ENCODE data around the gene VPS72. TPM values are rescaled to one million over a fixed set of nuclear protein-coding genes. Genes with fewer than 3 reads are reported as not detected.
A peak's percentile ranks its signal among the peaks of the same experiment; 100 is the strongest.

The VPS72 gene
- total and polyA plus RNA-seq, 2 donors = 32.1 to 44.4 TPM

- H3K4me3 ChIP-seq (ENCODE audit: low read depth, low read length) = peak overlapping the region; percentile 66
- DNase-seq (ENCODE audit: extremely low spot score) = no peak
- WGBS = 4% methylated on average over 15 of the region's 15 CpGs
- peaks cover 3% of the 10 kb centered on the region for H3K4me1 ChIP-seq (ENCODE audit: insufficient read depth)
- no peaks in the 10 kb centered on the region for H3K36me3 ChIP-seq (ENCODE audit: insufficient read depth)
- H3K27ac ChIP-seq (ENCODE audit: low read depth) = no peak overlapping the region
Observed at GRCh38 chr1:151166505-151166956, 23.5 kb downstream of the VPS72 start.

- Histone ChIP-seq H3K4me1 (ENCODE audit: insufficient read depth) (peaks cover 3% of the 10 kb centered on the region), H3K36me3 (ENCODE audit: insufficient read depth) (no peaks in the 10 kb centered on the region), H3K27ac (ENCODE audit: low read depth) (peak within 1 kb of the TSS; percentile 72), H3K4me3 (ENCODE audit: low read depth, low read length) (peak within 1 kb of the TSS; percentile 66)
- WGBS = under 1% methylated on average over 38 of the region's 38 CpGs
- peak; percentile 99 for DNase-seq (ENCODE audit: extremely low spot score)
Observed at GRCh38 chr1:151165738-151166504, 24.1 kb downstream of the VPS72 start, which contains the start of the genes LYSMD1 and SCNM1. Gene LYSMD1, minus strand, starts transcription at chr1:151165902. Its CDS starts 644 bp downstream, at chr1:151165258. Gene SCNM1, plus strand, starts transcription at chr1:151166144. Its CDS starts 9 bp downstream, at chr1:151166153.

- H3K4me1 ChIP-seq (ENCODE audit: insufficient read depth) = peaks cover 3% of the 10 kb centered on the region
Observed at GRCh38 chr1:151165281-151165737, 24.7 kb downstream of the VPS72 start.

DNA sequence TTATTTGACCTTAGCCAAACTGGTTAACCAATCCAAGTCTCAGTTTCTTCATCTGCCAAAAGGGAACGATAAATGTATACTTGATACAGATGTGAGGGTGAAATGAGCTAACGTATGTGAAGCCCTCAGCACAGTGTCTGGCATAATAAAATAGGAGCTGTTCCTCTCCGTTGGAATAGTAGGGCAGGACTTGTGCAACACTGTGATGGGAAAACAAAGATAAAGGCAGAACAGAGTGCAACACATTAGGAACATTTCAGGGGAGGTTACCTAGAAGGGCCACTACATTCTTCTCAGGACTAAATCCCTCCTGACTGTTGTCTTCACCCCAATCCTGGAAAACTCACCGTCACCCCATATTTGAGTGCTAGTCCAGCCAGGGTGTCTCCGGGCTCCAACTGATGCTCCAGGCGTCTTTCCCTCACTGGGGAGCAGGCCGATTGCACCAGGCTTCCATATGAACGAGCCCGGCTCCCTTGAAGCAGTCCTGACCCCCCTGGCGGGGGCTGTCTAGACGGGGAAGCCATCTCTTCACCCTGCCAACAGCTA is 25.2 kb downstream of the VPS72 start:
- no peak for DNase-seq (ENCODE audit: extremely low spot score)
- Histone ChIP-seq H3K27ac (ENCODE audit: low read depth) (peak overlapping the region; percentile 72), H3K4me1 (ENCODE audit: insufficient read depth) (peaks cover 3% of the 10 kb centered on the region), H3K4me3 (ENCODE audit: low read depth, low read length) (peak overlapping the region; percentile 50), H3K36me3 (ENCODE audit: insufficient read depth) (no peaks in the 10 kb centered on the region)
- WGBS = 16% methylated on average over 11 of the region's 11 CpGs

More at GRCh38 chr1:151165281-151165737, 24.7 kb downstream of the VPS72 start:
- Histone ChIP-seq H3K4me3 (ENCODE audit: low read depth, low read length) (peak overlapping the region; percentile 50), H3K27ac (ENCODE audit: low read depth) (peak overlapping the region; percentile 72), H3K36me3 (ENCODE audit: insufficient read depth) (no peaks in the 10 kb centered on the region)
- WGBS = 3% methylated on average over 15 of the region's 15 CpGs
- DNase-seq (ENCODE audit: extremely low spot score) = no peak

- no peaks in the 10 kb centered on the region for H3K36me3 ChIP-seq (ENCODE audit: insufficient read depth)
- no peak for DNase-seq (ENCODE audit: extremely low spot score)
- H3K27ac ChIP-seq (ENCODE audit: low read depth) = no peak overlapping the region
- H3K4me3 ChIP-seq (ENCODE audit: low read depth, low read length) = no peak overlapping the region
- no peaks in the 10 kb centered on the region for H3K4me1 ChIP-seq (ENCODE audit: insufficient read depth)
Observed at GRCh38 chr1:151159373-151159772, 30.6 kb downstream of the VPS72 start.

- H3K36me3 ChIP-seq (ENCODE audit: insufficient read depth) = no peaks in the 10 kb centered on the region
- no peak for DNase-seq (ENCODE audit: extremely low spot score)
- no peaks in the 10 kb centered on the region for H3K4me1 ChIP-seq (ENCODE audit: insufficient read depth)
- no peak overlapping the region for H3K4me3 ChIP-seq (ENCODE audit: low read depth, low read length)
- WGBS = 85% methylated on average over 22 of the region's 22 CpGs
- no peak overlapping the region for H3K27ac ChIP-seq (ENCODE audit: low read depth)
Observed at GRCh38 chr1:151158751-151159251, 31.2 kb downstream of the VPS72 start.

- Histone ChIP-seq H3K36me3 (ENCODE audit: insufficient read depth) (no peaks in the 10 kb centered on the region), H3K4me1 (ENCODE audit: insufficient read depth) (no peaks in the 10 kb centered on the region), H3K27ac (ENCODE audit: low read depth) (no peak overlapping the region), H3K4me3 (ENCODE audit: low read depth, low read length) (no peak overlapping the region)
- 76% methylated on average over 5 of the region's 5 CpGs for WGBS
- DNase-seq (ENCODE audit: extremely low spot score) = no peak
Observed at GRCh38 chr1:151158326-151158725, 31.7 kb downstream of the VPS72 start.

DNA sequence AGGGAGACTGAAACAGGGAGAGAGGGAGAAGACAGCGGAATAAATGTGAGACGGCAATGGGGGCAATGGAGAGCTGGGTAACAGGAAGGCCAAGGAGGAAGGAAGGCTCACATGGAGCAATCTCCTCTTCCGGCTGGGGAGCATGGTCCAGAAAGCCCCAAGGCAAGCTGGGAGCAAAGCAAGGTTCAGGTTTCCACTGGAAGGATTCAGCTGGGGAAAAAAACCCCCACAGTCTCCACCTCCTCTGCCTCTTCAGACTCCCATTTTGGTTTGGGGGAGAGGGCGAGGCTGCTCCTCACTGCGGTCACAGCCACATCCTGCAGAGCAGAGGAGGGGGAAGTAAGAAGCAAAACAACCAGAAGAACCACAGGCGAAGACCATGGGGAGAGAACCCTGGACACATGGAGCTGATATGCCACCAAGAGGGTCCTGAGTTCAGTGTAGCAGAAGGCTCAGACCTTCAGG is 32.9 kb downstream of the VPS72 start:
- Histone ChIP-seq H3K4me3 (ENCODE audit: low read depth, low read length) (peak overlapping the region; percentile 12), H3K27ac (ENCODE audit: low read depth) (no peak overlapping the region), H3K4me1 (ENCODE audit: insufficient read depth) (no peaks in the 10 kb centered on the region), H3K36me3 (ENCODE audit: insufficient read depth) (no peaks in the 10 kb centered on the region)
- no peak for DNase-seq (ENCODE audit: extremely low spot score)
- whole genome bisulfite sequencing = 82% methylated on average over 6 of the region's 6 CpGs

GRCh38 chr1:151156515-151156819 is 33.5 kb downstream of the VPS72 start, which contains the start of gene TNFAIP8L2:
Gene TNFAIP8L2, plus strand, starts transcription at chr1:151156649. Its CDS starts 2,049 bp downstream, at chr1:151158698.
- DNase-seq (ENCODE audit: extremely low spot score) = no peak
- 68% methylated on average over 4 of the region's 4 CpGs for WGBS
- no peak within 1 kb of the TSS for H3K27ac ChIP-seq (ENCODE audit: low read depth)
- H3K4me3 ChIP-seq (ENCODE audit: low read depth, low read length) = peak within 1 kb of the TSS; percentile 12
- H3K4me1 ChIP-seq (ENCODE audit: insufficient read depth) = no peaks in the 10 kb centered on the region
- no peaks in the 10 kb centered on the region for H3K36me3 ChIP-seq (ENCODE audit: insufficient read depth)

DNA sequence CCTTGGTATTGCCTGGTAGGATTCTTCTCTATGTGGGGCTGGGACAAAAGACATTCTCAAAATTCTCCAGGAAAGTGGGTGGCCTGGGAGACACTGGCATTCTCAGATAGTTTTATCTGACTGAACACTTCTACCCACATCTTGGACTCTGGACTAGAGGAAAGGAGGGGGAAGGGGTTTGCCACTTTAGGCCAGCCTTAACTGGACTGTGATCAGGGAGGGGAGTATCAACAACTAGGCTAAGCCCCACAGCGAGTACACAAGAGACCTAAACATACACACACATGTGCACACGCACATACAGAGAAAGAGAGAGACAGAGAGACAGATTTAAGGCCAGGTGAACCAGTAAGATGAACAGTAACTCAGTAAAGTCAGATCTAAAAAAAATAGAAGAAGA is 42.3 kb downstream of the VPS72 start:
- DNase-seq (ENCODE audit: extremely low spot score) = no peak
- no peak overlapping the region for H3K27ac ChIP-seq (ENCODE audit: low read depth)
- H3K36me3 ChIP-seq (ENCODE audit: insufficient read depth) = no peaks in the 10 kb centered on the region
- H3K4me3 ChIP-seq (ENCODE audit: low read depth, low read length) = no peak overlapping the region
- H3K4me1 ChIP-seq (ENCODE audit: insufficient read depth) = no peaks in the 10 kb centered on the region
- WGBS = 96% methylated on average over 2 of the region's 2 CpGs

- 16% methylated on average over 7 of the region's 7 CpGs for WGBS
- Histone ChIP-seq H3K36me3 (ENCODE audit: insufficient read depth) (peaks cover 3% of the 10 kb centered on the region), H3K27ac (ENCODE audit: low read depth) (peak overlapping the region; percentile 45), H3K4me3 (ENCODE audit: low read depth, low read length) (peak overlapping the region; percentile 68), H3K4me1 (ENCODE audit: insufficient read depth) (no peaks in the 10 kb centered on the region)
- no peak for DNase-seq (ENCODE audit: extremely low spot score)
Observed at GRCh38 chr1:151147132-151147503, 42.9 kb downstream of the VPS72 start.

- H3K36me3 ChIP-seq (ENCODE audit: insufficient read depth) = peaks cover 3% of the 10 kb centered on the region
- peak; percentile 76 for DNase-seq (ENCODE audit: extremely low spot score)
- no peaks in the 10 kb centered on the region for H3K4me1 ChIP-seq (ENCODE audit: insufficient read depth)
- WGBS = under 1% methylated on average over 61 of the region's 61 CpGs
- peak within 1 kb of the TSS; percentile 45 for H3K27ac ChIP-seq (ENCODE audit: low read depth)
- peak within 1 kb of the TSS; percentile 68 for H3K4me3 ChIP-seq (ENCODE audit: low read depth, low read length)
Observed at GRCh38 chr1:151146412-151147131, 43.4 kb downstream of the VPS72 start, which contains the start of gene SEMA6C. Gene SEMA6C, minus strand, starts transcription at chr1:151146631. Its CDS starts 4,010 bp downstream, at chr1:151142621.

GRCh38 chr1:151146072-151146411 is 44.0 kb downstream of the VPS72 start:
- peaks cover 3% of the 10 kb centered on the region for H3K36me3 ChIP-seq (ENCODE audit: insufficient read depth)
- under 1% methylated on average over 26 of the region's 26 CpGs for WGBS
- H3K4me1 ChIP-seq (ENCODE audit: insufficient read depth) = no peaks in the 10 kb centered on the region
- H3K4me3 ChIP-seq (ENCODE audit: low read depth, low read length) = peak overlapping the region; percentile 68
- no peak overlapping the region for H3K27ac ChIP-seq (ENCODE audit: low read depth)
- DNase-seq (ENCODE audit: extremely low spot score) = no peak
